GM23338 (cell line): ENCODE results near the gene CNNM2.

Experiments
- CREB1 ChIP-seq: fragments of 250-450 bp; sonication (Bioruptor Pico); IDR thresholded peaks from 2 replicates; pipeline ENCODE4 v1.5.0; 2020; ENCODE audit warnings: low read depth, mild to moderate bottlenecking, moderate library complexity
- EZH2 ChIP-seq: fragments of 200-600 bp; sonication (generic); IDR thresholded peaks from one replicate; pipeline ENCODE4 v1.8.0; 2017; ENCODE audit warnings: antibody characterized with exemption, mild to moderate bottlenecking, low read depth; ENCODE audit not compliant: unreplicated experiment
- JUNB ChIP-seq: IDR thresholded peaks from one replicate; pipeline ENCODE4 v1.6.1; 2016; ENCODE audit warnings: antibody characterized with exemption; ENCODE audit not compliant: unreplicated experiment
- POLR2AphosphoS5 ChIP-seq: IDR thresholded peaks from 2 replicates; pipeline ENCODE4 v1.6.1; 2016; ENCODE audit warnings: antibody characterized with exemption, low read depth
- STAT1 ChIP-seq: IDR thresholded peaks from one replicate; pipeline ENCODE4 v1.6.1; 2016; ENCODE audit warnings: antibody characterized with exemption; ENCODE audit not compliant: unreplicated experiment
- ZNF114 ChIP-seq: fragments of 250-450 bp; sonication (Bioruptor Pico); IDR thresholded peaks from 2 replicates; pipeline ENCODE4 v1.5.0; 2020; ENCODE audit warnings: mild to moderate bottlenecking, moderate library complexity
- TF ChIP-seq, protein P1 (sequence below), 2 experiments: fragments of 200-600 bp in 1 of 2; sonication (generic) in 1 of 2; conservative IDR thresholded peaks; 2 replicates each; pipeline versions ENCODE4 v1.5.1 to v1.6.1; 2016 to 2017; ENCODE audit warnings: antibody characterized with exemption in 2 of 2, low read depth in 2 of 2, mild to moderate bottlenecking in 2 of 2, moderate library complexity in 1 of 2
- TF ChIP-seq, protein P2 (sequence below): IDR thresholded peaks from one replicate; pipeline ENCODE4 v1.6.1; 2018; ENCODE audit warnings: antibody characterized with exemption; ENCODE audit not compliant: unreplicated experiment
- TF ChIP-seq, protein P3 (sequence below): fragments of 250-450 bp; sonication (Bioruptor Pico); IDR thresholded peaks from 2 replicates; pipeline ENCODE4 v1.5.0; 2020; ENCODE audit warnings: mild to moderate bottlenecking, moderate library complexity

DNA sequence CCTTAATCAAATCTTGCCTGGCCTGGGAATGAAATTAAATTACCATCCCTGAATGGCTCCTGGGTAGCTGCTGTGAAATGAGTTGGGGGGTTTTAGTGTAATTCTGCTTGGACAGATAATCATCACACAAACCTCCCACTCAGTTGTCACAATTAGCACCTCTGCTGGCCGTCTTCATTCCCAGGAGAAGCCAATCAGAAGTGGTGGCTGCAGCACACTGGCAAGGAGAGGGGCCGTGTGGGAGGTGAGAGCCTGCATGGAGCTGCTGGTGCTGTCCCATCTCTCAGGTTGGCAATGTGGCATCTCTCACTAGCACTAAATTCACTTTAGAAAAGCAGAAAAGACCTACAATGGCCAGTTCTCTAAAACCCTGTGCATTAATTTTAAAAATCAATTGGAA is 182.5 kb downstream of the CNNM2 start:
- TF ChIP-seq, protein P1, sequence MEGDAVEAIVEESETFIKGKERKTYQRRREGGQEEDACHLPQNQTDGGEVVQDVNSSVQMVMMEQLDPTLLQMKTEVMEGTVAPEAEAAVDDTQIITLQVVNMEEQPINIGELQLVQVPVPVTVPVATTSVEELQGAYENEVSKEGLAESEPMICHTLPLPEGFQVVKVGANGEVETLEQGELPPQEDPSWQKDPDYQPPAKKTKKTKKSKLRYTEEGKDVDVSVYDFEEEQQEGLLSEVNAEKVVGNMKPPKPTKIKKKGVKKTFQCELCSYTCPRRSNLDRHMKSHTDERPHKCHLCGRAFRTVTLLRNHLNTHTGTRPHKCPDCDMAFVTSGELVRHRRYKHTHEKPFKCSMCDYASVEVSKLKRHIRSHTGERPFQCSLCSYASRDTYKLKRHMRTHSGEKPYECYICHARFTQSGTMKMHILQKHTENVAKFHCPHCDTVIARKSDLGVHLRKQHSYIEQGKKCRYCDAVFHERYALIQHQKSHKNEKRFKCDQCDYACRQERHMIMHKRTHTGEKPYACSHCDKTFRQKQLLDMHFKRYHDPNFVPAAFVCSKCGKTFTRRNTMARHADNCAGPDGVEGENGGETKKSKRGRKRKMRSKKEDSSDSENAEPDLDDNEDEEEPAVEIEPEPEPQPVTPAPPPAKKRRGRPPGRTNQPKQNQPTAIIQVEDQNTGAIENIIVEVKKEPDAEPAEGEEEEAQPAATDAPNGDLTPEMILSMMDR (conservative IDR thresholded peaks at IDR 0.05; ENCODE audit: low read depth in 2 of 2) = no peak
- TF ChIP-seq, protein P2, sequence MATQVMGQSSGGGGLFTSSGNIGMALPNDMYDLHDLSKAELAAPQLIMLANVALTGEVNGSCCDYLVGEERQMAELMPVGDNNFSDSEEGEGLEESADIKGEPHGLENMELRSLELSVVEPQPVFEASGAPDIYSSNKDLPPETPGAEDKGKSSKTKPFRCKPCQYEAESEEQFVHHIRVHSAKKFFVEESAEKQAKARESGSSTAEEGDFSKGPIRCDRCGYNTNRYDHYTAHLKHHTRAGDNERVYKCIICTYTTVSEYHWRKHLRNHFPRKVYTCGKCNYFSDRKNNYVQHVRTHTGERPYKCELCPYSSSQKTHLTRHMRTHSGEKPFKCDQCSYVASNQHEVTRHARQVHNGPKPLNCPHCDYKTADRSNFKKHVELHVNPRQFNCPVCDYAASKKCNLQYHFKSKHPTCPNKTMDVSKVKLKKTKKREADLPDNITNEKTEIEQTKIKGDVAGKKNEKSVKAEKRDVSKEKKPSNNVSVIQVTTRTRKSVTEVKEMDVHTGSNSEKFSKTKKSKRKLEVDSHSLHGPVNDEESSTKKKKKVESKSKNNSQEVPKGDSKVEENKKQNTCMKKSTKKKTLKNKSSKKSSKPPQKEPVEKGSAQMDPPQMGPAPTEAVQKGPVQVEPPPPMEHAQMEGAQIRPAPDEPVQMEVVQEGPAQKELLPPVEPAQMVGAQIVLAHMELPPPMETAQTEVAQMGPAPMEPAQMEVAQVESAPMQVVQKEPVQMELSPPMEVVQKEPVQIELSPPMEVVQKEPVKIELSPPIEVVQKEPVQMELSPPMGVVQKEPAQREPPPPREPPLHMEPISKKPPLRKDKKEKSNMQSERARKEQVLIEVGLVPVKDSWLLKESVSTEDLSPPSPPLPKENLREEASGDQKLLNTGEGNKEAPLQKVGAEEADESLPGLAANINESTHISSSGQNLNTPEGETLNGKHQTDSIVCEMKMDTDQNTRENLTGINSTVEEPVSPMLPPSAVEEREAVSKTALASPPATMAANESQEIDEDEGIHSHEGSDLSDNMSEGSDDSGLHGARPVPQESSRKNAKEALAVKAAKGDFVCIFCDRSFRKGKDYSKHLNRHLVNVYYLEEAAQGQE = no peak
- TF ChIP-seq EZH2 (no peak), CREB1 (no peak), JUNB (no peak), POLR2AphosphoS5 (no peak), STAT1 (no peak), ZNF114 (no peak)
- TF ChIP-seq, protein P3, sequence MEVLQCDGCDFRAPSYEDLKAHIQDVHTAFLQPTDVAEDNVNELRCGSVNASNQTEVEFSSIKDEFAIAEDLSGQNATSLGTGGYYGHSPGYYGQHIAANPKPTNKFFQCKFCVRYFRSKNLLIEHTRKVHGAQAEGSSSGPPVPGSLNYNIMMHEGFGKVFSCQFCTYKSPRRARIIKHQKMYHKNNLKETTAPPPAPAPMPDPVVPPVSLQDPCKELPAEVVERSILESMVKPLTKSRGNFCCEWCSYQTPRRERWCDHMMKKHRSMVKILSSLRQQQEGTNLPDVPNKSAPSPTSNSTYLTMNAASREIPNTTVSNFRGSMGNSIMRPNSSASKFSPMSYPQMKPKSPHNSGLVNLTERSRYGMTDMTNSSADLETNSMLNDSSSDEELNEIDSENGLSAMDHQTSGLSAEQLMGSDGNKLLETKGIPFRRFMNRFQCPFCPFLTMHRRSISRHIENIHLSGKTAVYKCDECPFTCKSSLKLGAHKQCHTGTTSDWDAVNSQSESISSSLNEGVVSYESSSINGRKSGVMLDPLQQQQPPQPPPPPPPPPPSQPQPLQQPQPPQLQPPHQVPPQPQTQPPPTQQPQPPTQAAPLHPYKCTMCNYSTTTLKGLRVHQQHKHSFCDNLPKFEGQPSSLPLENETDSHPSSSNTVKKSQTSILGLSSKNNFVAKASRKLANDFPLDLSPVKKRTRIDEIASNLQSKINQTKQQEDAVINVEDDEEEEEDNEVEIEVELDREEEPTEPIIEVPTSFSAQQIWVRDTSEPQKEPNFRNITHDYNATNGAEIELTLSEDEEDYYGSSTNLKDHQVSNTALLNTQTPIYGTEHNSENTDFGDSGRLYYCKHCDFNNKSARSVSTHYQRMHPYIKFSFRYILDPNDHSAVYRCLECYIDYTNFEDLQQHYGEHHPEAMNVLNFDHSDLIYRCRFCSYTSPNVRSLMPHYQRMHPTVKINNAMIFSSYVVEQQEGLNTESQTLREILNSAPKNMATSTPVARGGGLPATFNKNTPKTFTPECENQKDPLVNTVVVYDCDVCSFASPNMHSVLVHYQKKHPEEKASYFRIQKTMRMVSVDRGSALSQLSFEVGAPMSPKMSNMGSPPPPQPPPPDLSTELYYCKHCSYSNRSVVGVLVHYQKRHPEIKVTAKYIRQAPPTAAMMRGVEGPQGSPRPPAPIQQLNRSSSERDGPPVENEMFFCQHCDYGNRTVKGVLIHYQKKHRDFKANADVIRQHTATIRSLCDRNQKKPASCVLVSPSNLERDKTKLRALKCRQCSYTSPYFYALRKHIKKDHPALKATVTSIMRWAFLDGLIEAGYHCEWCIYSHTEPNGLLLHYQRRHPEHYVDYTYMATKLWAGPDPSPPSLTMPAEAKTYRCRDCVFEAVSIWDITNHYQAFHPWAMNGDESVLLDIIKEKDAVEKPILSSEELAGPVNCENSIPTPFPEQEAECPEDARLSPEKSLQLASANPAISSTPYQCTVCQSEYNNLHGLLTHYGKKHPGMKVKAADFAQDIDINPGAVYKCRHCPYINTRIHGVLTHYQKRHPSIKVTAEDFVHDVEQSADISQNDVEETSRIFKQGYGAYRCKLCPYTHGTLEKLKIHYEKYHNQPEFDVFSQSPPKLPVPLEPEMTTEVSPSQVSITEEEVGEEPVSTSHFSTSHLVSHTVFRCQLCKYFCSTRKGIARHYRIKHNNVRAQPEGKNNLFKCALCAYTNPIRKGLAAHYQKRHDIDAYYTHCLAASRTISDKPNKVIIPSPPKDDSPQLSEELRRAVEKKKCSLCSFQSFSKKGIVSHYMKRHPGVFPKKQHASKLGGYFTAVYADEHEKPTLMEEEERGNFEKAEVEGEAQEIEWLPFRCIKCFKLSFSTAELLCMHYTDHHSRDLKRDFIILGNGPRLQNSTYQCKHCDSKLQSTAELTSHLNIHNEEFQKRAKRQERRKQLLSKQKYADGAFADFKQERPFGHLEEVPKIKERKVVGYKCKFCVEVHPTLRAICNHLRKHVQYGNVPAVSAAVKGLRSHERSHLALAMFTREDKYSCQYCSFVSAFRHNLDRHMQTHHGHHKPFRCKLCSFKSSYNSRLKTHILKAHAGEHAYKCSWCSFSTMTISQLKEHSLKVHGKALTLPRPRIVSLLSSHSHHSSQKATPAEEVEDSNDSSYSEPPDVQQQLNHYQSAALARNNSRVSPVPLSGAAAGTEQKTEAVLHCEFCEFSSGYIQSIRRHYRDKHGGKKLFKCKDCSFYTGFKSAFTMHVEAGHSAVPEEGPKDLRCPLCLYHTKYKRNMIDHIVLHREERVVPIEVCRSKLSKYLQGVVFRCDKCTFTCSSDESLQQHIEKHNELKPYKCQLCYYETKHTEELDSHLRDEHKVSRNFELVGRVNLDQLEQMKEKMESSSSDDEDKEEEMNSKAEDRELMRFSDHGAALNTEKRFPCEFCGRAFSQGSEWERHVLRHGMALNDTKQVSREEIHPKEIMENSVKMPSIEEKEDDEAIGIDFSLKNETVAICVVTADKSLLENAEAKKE = no peak
